PFSK-1 (cell line): Measurements from ENCODE around the gene DYNLT4.

Experiments used
- FOXP2 ChIP-seq: optimal IDR thresholded peaks from 2 replicates; pipeline ENCODE3; 2011; ENCODE audit warnings: borderline replicate concordance, control low read depth, inconsistent platforms; ENCODE audit not compliant: insufficient read depth; ENCODE audit errors: extremely low read length, extremely low read depth
- POLR2AphosphoS5 ChIP-seq: IDR thresholded peaks from 2 replicates; pipeline ENCODE4 v1.6.1; 2012; ENCODE audit warnings: low read depth, mild to moderate bottlenecking, control low read depth, low read length, moderate library complexity
- REST ChIP-seq, 2 experiments: IDR thresholded peaks; 2 replicates each; pipeline versions ENCODE4 v1.6.1 to v1.8.0; 2011 to 2012; ENCODE audit warnings: low read depth in 2 of 2, low read length in 2 of 2, control low read depth in 1 of 2, inconsistent platforms in 1 of 2, mild to moderate bottlenecking in 1 of 2, moderate library complexity in 1 of 2; ENCODE audit not compliant: insufficient read depth in 1 of 2
- SIN3A ChIP-seq: IDR thresholded peaks from 2 replicates; pipeline ENCODE4 v1.6.1; 2012; ENCODE audit warnings: mild to moderate bottlenecking, low read length, moderate library complexity, borderline replicate concordance; ENCODE audit not compliant: insufficient read depth
- TAF1 ChIP-seq: IDR thresholded peaks from 2 replicates; pipeline ENCODE4 v1.6.1; 2012; ENCODE audit warnings: low read length, control low read depth, borderline replicate concordance; ENCODE audit not compliant: insufficient read depth

DYNLT4 gene

DNA sequence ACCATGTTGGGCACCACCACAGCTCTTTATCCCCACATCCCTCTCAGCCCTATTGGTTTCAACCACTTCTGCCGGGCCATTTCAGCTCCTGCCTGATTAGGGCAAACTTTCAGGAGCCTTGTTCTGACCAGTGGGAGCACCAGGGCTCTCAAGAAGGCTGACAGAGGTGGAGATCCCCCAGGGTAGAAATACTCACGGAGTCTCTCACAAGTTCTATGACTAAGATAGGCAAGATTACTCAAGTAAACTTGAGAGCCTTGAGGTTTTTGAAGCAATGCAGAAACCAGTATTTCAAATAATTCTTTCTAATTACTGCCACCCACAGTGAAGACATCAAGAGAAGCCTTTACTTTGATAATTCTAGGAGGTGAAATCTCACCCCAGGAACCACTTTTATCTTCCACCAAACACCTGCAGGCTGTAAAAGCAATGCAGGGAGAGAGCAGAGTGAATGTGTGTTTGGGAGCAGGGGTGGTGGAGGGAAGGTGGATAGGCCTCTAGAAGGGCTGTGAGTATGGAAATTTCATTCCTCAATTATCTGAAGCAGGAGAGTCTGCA lies 42.5 kb upstream of the DYNLT4 start:
- no peak for TF ChIP-seq TAF1
- no peak for TF ChIP-seq SIN3A
- no peak for TF ChIP-seq POLR2AphosphoS5
- TF ChIP-seq REST (IDR thresholded peaks at IDR 0.05; ENCODE audit: insufficient read depth in 1 of 2, low read depth in 2 of 2, low read length in 2 of 2), result no peak
- no peak for TF ChIP-seq FOXP2

DNA sequence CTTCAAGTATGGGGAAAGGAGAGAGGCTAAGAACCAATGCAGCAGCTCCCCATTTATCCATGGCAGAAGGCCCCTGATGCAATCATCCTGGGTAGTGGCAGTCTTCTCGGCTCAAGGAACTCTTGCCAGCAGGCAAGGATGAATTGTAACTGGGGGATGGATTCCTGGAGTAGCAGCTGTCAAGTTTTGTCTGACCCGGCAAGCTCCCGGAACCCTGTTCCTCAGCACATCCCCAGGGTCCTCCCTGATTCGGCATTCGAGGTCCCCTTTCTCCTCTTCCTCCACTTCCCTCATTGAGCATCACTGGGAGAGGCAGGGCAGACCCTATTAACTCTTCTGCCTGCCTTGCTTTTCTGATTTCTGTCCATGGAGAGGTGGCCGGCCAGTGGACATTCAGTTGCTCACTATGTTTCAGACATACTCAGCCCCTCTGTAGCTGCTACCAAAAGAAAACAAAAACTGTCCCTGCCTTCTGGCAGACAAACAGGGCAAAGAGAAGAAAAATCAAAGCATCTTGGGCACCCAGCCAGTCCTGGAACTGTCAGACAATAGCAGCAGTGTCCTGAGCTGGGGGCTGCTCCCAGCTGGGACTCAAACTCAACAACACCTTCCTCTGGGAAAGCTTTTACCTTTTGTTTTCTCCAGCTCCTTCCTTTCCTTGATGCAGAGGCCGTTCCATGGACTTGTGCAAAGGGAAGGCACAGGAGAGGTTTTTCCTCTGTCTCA lies 41.5 kb upstream of the DYNLT4 start:
- TF ChIP-seq REST (IDR thresholded peaks at IDR 0.05; ENCODE audit: insufficient read depth in 1 of 2, low read depth in 2 of 2, low read length in 2 of 2) (no peak), TAF1 (no peak), SIN3A (no peak), POLR2AphosphoS5 (no peak), FOXP2 (no peak)

- TF ChIP-seq REST (IDR thresholded peaks at IDR 0.05; ENCODE audit: insufficient read depth in 1 of 2, low read depth in 2 of 2, low read length in 2 of 2) (no peak), POLR2AphosphoS5 (no peak), TAF1 (no peak), SIN3A (no peak), FOXP2 (no peak)
These were observed 40.7 kb upstream of the DYNLT4 start for GRCh38 chr1:44847845-44848244.

- TF ChIP-seq FOXP2 (no peak), POLR2AphosphoS5 (no peak), TAF1 (no peak), REST (IDR thresholded peaks at IDR 0.05; ENCODE audit: insufficient read depth in 1 of 2, low read depth in 2 of 2, low read length in 2 of 2) (no peak), SIN3A (no peak)
These were observed 39.8 kb upstream of the DYNLT4 start for GRCh38 chr1:44846985-44847384.
